Measurements from ENCODE around the gene RBM47.
"Not testable (repeated sequence)": the region's sequence is repeated elsewhere in the genome, so short reads cannot be mapped to it uniquely, and the experiment has no call there.

The RBM47 gene

DNA sequence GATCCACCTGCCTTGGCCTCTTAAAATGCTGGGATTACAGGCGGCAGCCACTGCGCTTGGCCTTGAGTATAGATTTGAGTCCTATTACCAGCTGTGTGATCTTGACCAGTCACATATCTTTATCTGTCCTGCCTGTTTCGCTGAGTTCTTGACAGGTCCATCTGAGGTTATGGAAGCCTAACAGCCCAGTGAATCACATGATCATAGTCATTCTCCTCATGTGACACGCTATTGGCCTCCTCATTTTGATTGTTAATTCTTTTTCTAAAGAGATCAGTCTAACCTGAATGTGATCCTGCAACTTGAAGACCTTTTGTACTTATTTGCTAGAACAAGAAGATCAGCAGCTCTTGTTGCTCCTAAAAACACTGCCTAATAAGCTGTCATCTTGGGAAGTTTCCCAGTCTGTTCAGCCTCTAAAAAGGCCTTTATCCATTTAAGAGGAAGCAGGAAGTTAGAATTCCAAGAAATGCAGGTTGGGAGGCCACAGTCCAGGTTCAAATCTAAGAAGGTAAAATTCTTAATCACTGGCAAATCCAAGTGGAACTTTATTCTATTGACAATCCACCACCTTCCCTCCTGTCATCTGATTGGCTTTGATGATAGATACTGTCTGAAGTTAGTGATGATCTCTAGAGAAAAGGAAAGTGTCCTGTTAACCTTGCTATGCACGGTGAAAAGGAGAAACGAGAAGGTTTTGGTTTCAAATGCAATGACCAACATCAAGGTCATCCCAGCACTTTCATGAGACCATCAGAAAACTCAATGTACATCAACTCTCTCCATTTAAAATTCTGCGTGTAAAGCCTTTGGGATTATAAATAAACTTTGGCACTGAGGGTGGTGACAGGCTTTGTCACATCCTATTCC is 207.6 kb downstream of the RBM47 start:
- in situ Hi-C loops (cut with HindIII; ENCODE audit: low sequenced_read_pairs) = no loop called here

DNA sequence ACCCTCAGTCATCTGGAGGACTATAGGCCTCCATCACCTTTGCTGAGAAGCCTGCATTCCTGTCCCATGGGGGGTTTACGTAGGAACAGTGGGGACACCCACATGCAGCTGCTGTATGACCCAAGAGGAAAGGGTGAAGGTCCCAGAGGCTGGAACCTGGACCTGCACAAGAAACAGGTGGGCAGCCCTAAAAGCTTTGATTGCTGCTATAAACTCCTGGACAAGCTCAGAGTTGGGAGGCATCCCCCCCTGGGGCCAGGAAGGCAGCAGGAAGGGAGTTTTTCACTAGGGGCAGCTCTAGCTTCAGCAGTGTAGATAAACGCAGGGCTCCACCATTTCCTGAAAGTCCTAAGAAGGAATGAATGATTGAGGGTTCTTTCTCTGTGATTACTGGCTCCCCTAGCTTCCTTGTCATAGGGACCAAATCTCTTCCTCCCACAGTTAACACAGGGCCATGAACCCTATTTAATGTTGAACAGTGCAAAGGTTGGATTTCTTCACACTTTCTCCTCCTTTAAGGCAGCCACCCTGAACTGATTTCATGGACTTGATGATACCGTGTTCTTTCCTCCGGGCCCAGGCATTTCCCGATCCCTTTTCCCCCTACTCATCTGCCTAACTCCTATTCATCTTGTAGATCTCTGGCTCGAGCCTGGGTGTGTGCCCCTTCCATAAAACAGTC is 210.3 kb downstream of the RBM47 start:
- in situ Hi-C loops (cut with HindIII; ENCODE audit: low sequenced_read_pairs) = no loop called here

DNA sequence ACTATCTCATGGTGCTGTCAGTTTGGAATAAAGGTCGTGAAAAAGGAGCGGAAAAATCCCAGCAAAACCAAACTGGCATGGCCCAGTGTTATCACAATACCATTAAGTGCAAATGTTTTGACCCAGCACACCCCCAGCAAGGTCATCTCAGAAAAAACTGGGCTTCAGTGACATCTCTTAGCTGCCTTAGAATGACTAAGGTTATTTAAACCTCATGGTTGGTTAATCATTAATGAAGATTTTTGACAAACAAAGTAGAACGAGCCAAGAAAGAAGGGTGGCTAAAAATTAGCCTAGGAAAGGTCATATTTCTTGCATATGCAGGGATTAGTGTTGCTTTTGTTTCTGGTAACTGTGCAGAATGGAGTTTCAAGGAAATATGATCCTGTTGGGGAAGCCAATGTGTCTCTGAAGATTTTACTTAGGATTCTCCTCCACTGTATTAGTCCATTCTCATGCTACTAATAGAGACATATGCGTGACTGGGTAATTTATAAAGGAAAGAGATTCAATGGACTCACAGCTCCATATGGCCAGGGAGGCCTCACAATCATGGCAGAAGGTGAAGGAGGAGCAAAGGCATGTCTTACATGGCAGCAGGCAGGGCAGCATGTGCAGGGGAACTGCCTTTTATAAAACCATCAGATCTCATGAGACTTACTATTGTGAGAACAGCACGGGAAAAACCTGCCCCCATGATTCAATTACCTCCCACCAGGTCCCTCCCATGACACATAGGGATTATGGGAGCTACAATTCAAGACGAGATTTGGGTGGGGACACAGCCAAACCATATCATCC is 211.0 kb downstream of the RBM47 start:
- in situ Hi-C loops (cut with HindIII; ENCODE audit: low sequenced_read_pairs) = no loop called here

DNA sequence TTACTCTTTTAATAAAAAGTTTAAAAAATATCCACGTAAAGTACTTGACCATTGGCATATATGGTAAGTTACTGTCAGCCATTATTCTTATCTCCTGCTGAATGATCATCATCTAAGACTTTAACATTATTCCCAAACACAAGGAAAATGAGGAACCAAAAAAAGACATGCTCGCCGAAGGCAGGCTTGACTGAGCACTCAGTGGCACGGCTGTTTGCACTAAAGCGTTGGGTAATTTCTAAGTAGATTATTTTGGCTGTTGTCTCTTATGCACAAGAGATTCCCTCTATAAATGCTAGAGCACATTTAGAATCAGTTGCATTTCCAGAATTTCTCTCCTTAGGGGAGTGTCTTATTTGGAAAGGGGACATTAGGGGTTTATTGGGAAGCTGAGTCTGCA is 211.7 kb downstream of the RBM47 start:
- in situ Hi-C loops (cut with HindIII; ENCODE audit: low sequenced_read_pairs) = no loop called here

DNA sequence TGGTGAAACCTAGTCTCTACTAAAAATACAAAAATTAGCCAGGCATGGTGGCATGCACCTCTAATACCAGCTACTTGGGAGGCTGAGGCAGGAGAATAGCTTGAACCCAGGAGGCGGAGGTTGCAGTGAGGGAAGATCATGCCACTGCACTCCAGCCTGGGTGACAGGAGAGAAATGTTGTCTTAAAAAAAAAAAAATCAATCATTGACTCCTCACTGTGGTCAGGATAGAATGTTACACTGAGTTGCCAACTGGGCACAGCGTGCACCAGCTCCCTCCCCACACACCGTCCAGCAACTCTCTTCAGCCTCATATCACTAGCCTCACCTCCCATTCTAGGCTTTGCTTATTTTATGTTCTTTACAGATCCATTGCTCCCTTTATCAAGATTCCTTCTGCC is 215.0 kb downstream of the RBM47 start:
- in situ Hi-C loops (cut with HindIII; ENCODE audit: low sequenced_read_pairs) = no loop called here

DNA sequence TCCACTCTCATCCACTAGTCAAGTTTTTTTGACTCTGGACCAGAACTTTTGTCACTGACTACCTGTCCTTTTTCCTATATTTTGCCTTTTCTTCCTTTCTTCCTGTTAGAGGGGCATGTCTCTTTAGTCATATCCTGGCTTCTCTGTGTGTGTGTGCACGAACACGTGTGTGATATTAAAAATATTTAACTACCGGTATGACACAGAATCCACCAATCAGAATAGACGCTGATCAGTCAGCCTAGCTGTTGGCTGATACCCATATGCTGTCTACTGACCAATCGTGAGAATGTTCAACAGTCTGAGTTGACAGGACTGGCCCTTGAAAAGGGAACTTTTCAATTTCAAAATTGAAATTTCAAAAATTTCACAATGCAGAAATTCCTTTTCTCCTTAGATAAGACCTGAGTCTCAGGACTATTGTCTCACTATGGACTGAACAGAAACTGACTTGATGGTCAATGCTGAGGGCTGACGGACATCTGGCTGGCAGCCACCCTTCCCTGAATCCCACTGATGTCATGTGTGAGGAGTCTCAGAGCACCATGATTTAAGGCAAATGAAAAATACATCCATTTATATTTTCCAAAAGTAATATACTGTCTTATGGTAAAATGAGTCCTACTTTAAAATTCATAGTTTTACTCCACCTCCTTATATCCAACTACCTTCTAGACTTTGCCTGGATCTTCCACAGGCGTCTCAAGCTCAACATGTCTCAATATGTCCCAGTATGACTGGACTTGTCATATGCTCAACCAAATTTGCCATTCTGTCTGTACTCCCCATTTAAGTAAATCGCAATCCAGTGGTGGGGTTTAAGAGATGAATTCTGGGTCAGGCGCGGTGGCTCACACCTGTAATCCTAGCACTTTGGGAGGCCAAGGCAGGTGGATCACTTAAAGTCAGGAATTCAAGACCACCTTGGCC is 216.5 kb downstream of the RBM47 start:
- in situ Hi-C loops (cut with HindIII; ENCODE audit: low sequenced_read_pairs) = no loop called here

DNA sequence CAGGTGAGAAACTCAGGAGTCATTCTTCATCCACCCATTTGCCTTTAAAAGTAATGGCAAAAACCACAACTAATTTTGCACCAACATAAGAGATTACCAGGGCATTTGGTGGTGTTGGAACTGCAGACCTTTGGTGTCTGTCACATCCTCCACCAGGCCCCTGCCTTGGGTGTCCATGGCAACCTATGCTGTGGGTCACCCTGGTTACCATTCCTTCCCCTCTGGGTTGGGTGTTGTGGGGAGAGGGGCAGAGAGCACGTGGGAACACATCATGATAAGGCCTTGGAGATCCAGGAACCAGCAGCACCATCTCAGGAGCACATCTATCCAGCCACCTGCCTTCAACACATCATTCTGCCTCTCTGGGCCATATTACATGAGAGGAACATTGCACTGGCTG is 217.3 kb downstream of the RBM47 start:
- in situ Hi-C loops (cut with HindIII; ENCODE audit: low sequenced_read_pairs) = no loop called here

DNA sequence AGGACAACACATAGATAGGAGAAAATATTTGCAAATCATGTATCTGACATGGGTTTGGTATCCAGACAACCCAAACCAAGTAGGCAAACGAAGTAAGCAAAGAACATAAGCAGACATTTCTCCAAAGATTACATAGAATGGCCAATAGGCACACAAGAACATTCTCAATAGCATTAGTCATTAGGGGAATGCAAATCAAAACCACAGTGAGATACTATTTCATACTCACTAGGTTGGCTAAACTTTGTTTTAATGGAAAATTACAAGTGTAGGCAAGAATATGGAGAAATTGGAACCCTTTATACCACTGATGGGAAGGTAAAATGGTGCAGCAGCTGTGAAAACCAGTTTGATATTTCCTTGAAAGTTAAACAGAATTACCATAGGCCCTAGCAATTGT is 219.8 kb downstream of the RBM47 start:
- in situ Hi-C loops (cut with HindIII; ENCODE audit: low sequenced_read_pairs) = no loop called here

DNA sequence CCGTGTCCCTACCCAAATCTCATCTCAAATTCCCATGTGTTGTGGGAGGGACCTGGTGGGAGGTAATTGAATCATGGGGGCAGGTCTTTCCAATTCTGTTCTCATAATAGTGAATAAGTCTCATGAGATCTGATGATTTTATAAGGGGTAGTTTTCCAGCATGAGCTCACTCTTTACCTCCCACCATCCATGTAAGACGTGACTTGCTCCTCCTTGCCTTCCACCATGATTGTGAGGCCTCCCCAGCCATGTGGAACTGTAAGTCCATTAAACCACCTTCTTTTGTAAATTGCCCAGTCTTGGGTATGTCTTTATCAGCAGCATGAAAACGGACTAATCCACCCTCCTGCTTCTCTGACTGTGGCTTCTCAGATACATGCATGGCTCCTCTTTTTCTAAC is 222.2 kb downstream of the RBM47 start:
- in situ Hi-C loops (cut with HindIII; ENCODE audit: low sequenced_read_pairs) = not testable (repeated sequence)

DNA sequence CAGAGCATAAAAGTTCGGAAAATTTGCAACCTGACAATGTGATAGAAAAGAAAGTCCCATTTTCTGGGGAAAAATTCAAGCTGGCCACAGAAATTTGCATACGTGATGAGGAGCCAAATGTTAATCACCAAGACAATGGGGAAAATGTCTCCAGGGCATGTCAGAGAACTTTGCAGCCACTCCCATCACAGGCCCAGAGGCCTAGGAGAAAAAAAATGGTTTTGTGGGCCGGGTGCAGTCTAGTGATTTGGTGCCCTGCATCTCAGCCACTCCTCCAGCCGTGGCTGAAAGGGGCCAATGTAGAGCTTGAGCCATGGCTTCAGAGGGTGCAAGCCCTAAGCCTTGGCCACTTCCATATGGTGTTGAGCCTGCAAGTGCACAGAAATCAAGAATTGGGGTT is 223.3 kb downstream of the RBM47 start:
- in situ Hi-C loops (cut with HindIII; ENCODE audit: low sequenced_read_pairs) = no loop called here

DNA sequence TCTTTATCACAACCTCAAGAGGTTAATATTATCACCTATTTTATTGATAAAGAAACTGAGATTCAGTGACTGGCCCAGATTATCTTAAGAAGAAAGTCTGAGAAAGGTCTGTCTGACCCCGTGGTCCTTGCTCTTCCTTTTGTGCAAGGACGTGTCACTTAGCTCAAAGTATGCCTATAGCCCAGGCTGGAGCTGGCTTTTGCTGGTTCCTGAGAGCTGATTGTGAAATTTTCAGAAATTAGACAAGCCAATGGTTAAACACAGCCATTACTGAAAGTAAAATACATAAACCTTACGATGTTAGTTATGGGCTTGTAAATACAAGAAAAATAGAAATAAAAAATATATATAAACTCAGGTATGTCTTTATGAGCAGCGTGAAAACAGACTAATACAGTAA is 224.5 kb downstream of the RBM47 start:
- in situ Hi-C loops (cut with HindIII; ENCODE audit: low sequenced_read_pairs) = no loop called here

DNA sequence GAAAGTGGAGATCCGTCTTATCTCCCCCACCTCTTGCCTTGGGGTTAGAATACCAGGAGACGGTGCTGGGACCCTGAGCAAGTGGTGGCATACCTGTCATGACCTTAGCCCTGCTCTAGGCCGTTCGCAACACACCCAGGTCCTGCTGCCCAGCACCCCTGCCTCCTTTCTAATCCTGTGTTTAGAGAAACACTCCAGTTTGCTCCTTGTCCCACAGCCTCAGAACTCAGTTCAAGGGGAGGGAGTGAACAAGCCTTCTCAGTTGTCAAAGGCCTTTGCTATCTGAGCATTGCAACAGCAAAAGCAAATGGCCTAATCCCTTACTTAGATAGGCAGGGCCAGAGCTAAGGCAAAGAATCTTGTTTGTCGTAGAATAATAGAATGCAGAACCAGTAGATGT is 226.6 kb downstream of the RBM47 start:
- in situ Hi-C loops (cut with HindIII; ENCODE audit: low sequenced_read_pairs) = no loop called here

DNA sequence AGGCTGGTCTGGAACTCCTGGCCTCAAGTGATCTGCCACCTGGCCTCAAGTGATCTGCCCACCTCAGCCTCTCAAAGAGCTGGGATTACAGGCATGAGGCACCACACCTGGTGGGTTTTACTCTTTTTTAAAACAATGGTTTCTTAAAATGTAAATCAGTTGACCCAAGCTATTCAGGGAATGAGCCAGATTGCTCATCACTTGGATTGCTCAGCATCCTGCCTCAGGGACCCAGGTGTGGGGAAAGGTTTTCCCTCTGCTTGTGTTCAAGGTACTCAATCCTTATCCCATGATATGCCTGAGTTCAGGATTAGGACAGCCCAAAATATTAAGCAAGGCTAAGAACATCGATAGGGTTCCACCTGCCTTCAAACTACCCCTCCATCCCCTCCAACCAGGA is 227.1 kb downstream of the RBM47 start:
- in situ Hi-C loops (cut with HindIII; ENCODE audit: low sequenced_read_pairs) = no loop called here

DNA sequence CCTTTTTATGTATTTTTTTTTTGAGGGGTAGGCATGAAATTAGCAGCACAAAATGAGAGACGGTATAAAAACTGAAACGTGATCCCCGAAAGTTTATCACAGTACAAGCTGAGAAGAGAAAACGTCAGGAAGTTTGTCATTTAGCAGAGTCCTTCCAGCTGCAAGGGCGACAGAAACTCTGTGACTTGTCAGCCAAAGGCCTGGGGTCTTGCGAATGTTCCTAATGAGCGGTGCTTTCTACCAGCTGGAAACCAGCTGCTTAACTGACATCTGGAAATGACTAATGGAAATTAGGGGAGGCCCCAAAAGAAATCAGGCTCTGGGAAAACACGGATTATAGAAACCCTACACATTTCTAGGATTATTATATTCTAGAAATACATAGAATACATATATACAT is 228.0 kb downstream of the RBM47 start:
- in situ Hi-C loops (cut with HindIII; ENCODE audit: low sequenced_read_pairs) = no loop called here

DNA sequence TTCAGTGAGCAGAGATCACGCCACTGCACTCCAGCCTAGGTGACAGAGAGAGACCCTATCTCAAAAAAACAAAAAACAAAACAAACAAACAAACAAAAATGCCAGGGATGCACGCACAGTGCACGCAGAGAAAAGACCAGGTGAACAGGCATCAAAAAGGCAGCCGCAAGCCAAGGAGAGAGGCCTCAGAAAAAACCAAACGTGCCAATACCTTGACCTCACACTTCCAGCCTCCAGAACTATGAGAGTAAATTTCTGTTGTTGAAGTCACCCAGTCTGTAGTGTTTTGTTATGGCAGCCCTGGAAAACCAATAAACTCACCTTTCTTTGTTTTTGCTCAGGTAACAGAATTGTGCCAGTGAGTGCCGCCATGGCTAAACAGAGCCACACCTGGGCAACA is 228.6 kb downstream of the RBM47 start:
- in situ Hi-C loops (cut with HindIII; ENCODE audit: low sequenced_read_pairs) = no loop called here

DNA sequence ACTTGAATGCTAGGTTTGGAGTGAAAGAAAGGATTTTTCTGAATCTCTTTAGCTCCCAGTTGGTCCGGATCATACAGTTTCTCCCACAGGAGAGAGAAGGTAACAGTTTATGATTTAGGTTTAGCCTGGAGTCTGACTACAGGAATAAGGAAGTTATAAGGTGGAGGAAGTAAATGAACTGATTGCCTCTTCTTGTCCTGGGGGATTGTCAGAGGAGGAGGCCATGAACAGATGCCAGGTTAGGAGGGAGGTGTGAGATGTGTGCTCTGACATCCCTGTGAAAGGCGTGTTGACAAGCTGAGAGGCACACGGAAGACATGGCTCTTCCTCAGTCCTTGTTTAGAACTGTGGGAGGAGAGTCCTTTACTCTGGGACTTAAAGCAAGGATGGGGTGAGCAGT is 230.1 kb downstream of the RBM47 start:
- in situ Hi-C loops (cut with HindIII; ENCODE audit: low sequenced_read_pairs) = no loop called here

DNA sequence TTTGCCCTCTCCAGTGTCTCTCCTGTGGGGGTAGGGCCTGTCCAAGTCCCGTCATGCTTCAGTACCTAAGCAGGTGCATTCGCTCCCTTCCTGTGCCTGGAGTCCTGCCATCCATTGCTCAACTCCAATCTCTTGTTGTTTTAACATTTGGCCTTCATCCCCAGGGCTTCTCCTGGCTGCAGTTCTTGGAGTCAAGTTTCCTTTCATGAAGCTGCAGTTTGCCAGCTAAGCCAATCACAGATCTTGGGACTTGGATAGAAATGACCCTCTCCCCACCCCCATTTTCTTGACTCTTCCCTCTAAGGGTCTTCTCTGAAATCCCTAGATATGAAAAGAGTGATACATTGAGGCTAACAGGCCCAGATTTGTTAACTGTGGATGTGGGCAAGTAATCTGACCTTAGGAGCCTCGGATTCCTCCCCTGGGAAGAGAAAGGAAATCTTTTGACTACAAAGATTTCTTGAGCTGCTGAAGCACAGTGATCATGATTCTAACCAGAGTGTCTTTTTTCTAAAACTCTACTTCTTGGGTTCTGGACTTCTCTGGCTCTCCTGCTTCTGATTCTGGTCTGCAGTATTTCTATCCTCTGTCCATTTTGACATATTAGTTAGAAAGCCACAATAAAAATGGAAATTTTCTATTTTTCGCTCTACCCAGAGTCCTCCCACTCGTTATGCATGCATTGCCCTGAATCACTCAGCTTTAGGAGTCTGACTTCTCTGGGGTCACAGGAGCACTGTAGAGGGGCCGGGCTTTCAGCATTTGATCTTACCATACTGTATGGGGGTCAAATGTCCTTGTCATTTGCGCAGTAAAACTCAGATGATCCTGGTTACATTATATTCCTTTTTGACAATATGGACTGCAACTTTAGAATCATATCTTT is 233.5 kb downstream of the RBM47 start:
- in situ Hi-C loops (cut with HindIII; ENCODE audit: low sequenced_read_pairs) = no loop called here

DNA sequence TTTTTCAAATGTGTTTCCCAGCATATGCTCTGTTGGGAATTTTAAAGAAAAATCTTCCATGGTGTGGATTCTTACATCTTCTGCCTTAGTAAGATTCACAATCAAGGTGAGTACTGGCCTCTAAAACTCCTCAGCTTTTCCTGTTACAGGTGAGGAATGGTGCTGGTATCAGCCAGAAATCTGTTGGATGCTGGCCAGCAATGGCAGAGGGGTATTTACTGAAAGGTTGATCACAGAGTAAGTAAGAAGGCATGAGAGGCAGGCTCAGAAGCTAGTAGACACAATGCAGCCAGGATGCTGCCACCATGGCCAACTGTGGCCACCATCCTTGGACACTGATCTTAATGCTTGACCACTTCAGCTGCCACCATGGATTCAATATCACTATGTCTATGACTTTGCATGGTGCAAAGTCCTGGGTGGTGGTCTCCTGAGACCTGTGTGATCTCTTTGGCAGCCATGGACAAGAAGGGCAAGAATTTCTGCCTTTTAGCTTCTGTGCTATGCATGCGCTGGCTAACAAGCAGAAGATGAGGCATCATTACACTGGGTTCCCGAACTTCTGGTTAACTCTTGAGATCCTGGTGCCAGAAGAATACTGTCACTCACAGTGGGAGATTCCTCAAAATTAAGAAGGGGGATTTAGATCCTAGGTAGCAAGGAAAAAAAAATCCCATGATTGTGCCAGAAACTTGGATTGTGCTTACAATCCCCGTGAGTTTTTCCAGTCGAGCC is 234.3 kb downstream of the RBM47 start:
- in situ Hi-C loops (cut with HindIII; ENCODE audit: low sequenced_read_pairs) = no loop called here

DNA sequence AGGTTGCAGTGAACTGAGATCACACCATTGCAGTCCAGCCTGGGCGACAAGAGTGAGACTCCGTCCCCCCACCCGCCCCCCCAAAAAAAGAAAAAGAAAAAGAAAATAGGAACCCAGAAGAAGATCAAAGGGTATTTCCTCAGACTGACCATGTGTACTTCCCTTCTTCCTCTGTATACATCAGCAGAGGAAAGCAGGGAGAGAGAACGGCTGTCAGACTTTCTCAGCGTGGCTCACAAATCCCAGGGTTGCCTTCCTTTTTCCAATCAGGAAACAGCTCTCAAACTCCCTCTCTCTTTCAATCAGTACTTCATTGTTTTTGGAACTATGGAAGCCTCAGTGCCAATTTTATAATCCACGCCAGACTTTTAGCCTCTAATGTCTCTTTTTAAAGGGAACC is 235.4 kb downstream of the RBM47 start:
- in situ Hi-C loops (cut with HindIII; ENCODE audit: low sequenced_read_pairs) = no loop called here

All from endothelial cell of hepatic sinusoid (primary cell).